HepG2 (cell line): ENCODE results near the gene DPYSL3. TPM values are rescaled to one million over a fixed set of nuclear protein-coding genes. Genes with fewer than 3 reads are reported as not detected.

Source experiments
- ATAC-seq: fragments of 200-7000 bp; cut with Tn5 transposase; 3 replicates; pipeline ENCODE4 v1.9.1; 2020; ENCODE audit warnings: mild to moderate bottlenecking, moderate library complexity
- BruUV-seq: library from RNA; stranded (reverse); fragments of 400-500 nt; replicated peaks from 2 replicates; lab custom pipeline; 2021; lab: Mats Ljungman, UMichigan
- CTCF ChIA-PET: fragments of 300-600 bp; formaldehyde crosslinking; extraction: SDS; loops from one replicate; lab custom pipeline; 2021; ENCODE audit warnings: low total read pairs, inconsistent platforms, low intra/inter-chr PET ratio; lab: Yijun Ruan, JAX
- POLR2A ChIA-PET: fragments of 350-600 bp; sonication (Branson Sonifier 250); formaldehyde crosslinking; loops from one replicate; lab custom pipeline; 2020; ENCODE audit warnings: antibody characterized with exemption, inconsistent platforms; lab: Yijun Ruan, JAX
- DNase-seq: peaks from one replicate; pipeline ENCODE4 v3.0.0-alpha.2; 2015; ENCODE audit warnings: low spot score
- FAIRE-seq: peaks from 3 replicates; lab custom pipeline; 2011; peaks lifted over from hg19 to GRCh38; lab: Jason Lieb, UNC
- H2AFZ ChIP-seq: one replicate; pipeline ENCODE4 v1.6.1; 2011; ENCODE audit warnings: low read length, inconsistent platforms
- H3K27ac ChIP-seq: fragments of 300-600 bp; 3 replicates; pipeline ENCODE4 v1.8.0; 2011; ENCODE audit warnings: mixed run types, mild to moderate bottlenecking, mixed read lengths, low read length, inconsistent platforms; ENCODE audit not compliant: insufficient read depth; ENCODE audit errors: extremely low read length
- H3K27me3 ChIP-seq, 2 experiments: fragments of 200-600 bp in 1 of 2; 2 replicates in 1 of 2; 3 replicates in 1 of 2; pipeline versions ENCODE4 v1.6.0 to v1.8.0; 2011; ENCODE audit warnings: low read length in 2 of 2, mild to moderate bottlenecking in 2 of 2, moderate library complexity in 2 of 2, inconsistent platforms in 1 of 2; ENCODE audit not compliant: insufficient read depth in 2 of 2, control insufficient read depth in 1 of 2
- H3K36me3 ChIP-seq, 2 experiments: fragments of 200-600 bp in 1 of 2; replicated peaks in 1 of 2; 2 replicates in 1 of 2; 3 replicates in 1 of 2; pipeline versions ENCODE4 v1.5.1 to v1.8.0; 2011; ENCODE audit warnings: low read length in 2 of 2, inconsistent platforms in 1 of 2; ENCODE audit not compliant: insufficient read depth in 2 of 2, control insufficient read depth in 1 of 2
- H3K4me1 ChIP-seq: 2 replicates; pipeline ENCODE4 v1.5.1; 2012; ENCODE audit warnings: low read length, inconsistent platforms; ENCODE audit not compliant: insufficient read depth
- H3K4me2 ChIP-seq: 2 replicates; pipeline ENCODE4 v1.6.0; 2011; ENCODE audit warnings: low read depth, low read length, inconsistent platforms
- H3K4me3 ChIP-seq, 3 experiments: fragments of 200-600 bp in 1 of 3; sonication (generic), shearing (Covaris generic) in 1 of 3; replicated peaks in 1 of 3; 2 replicates each; pipeline ENCODE4 v1.5.1; 2011 to 2016; ENCODE audit warnings: low read length in 3 of 3, inconsistent platforms in 2 of 3, low read depth in 2 of 3, mild to moderate bottlenecking in 2 of 3, control low read depth in 1 of 3, mixed read lengths in 1 of 3; ENCODE audit not compliant: insufficient read depth in 1 of 3
- H3K79me2 ChIP-seq: one replicate; pipeline ENCODE4 v1.6.1; 2011; ENCODE audit warnings: low read length, inconsistent platforms; ENCODE audit not compliant: insufficient read depth
- H3K9ac ChIP-seq: 2 replicates; pipeline ENCODE4 v1.6.0; 2011; ENCODE audit warnings: mild to moderate bottlenecking, low read depth, low read length, inconsistent platforms; ENCODE audit not compliant: insufficient read depth
- H3K9me3 ChIP-seq: 2 replicates; pipeline ENCODE4 v1.5.1; 2012; ENCODE audit warnings: mild to moderate bottlenecking, low read length
- H4K20me1 ChIP-seq: 2 replicates; pipeline ENCODE4 v1.6.0; 2011; ENCODE audit warnings: inconsistent platforms, mild to moderate bottlenecking, low read length, moderate library complexity; ENCODE audit not compliant: insufficient read depth
- CBX5 ChIP-seq: sonication (generic); formaldehyde crosslinking; IDR thresholded peaks from 2 replicates; pipeline ENCODE4 v1.4.0; 2020; ENCODE audit warnings: missing genetic modification reagents, borderline replicate concordance
- CEBPB ChIP-seq: IDR thresholded peaks from 2 replicates; pipeline ENCODE4 v1.6.1; 2011; ENCODE audit warnings: low read depth, low read length, improper control_type of control experiment, borderline replicate concordance
- KLF9 ChIP-seq: IDR thresholded peaks from 2 replicates; pipeline ENCODE4 v1.6.1; 2016; ENCODE audit warnings: low read depth
- MBD4 ChIP-seq: IDR thresholded peaks from 2 replicates; pipeline ENCODE4 v1.6.1; 2012; ENCODE audit warnings: low read length, inconsistent platforms, borderline replicate concordance
- ZNF720 ChIP-seq: sonication (generic); formaldehyde crosslinking; IDR thresholded peaks from 2 replicates; pipeline ENCODE4 v1.4.0; 2020; ENCODE audit warnings: missing genetic modification reagents
- WGBS: methylation state at CpG from one replicate; pipeline ENCODE4 v1.1.6; 2017; ENCODE audit warnings: low lambda C conversion rate; 5-methylcytosine and 5-hydroxymethylcytosine counted together
- in situ Hi-C: cut with HindIII; loops from 2 replicates; pipeline ENCODE4 v1.10.0; 2017; ENCODE audit warnings: low pct_unique_long_range_greater_than_20kb; ENCODE audit not compliant: extremely low pct_ligation_motif_present
- intact Hi-C: fragments of 100-400 bp; cut with micrococcal nuclease; formaldehyde crosslinking; loops from one replicate; pipeline ENCODE4 v1.10.0; 2022; ENCODE audit not compliant: unreplicated experiment
- polyA plus RNA-seq, 8 experiments: library from polyadenylated mRNA; depleted of rRNA in 3 of 8; stranded (reverse) in 7 of 8; unstranded in 1 of 8; fragments of >200 nt; fragmentation: Illumina TruSeq in 4 of 8; extraction: Trizol in 4 of 8; gene quantifications; 2 replicates each; pipeline versions ENCODE4 v1.2.1 to v1.2.3, GENCODE V29; 2011 to 2016; ENCODE audit warnings: low read depth in 4 of 8, missing spikeins in 1 of 8, mixed read lengths in 1 of 8; ENCODE audit not compliant: insufficient read depth in 1 of 8
- total RNA-seq, 5 experiments: library from RNA; depleted of rRNA; stranded (reverse); fragments of >200 nt; fragmentation: Illumina TruSeq; extraction: Trizol; gene quantifications; 2 replicates each; pipeline ENCODE4 v1.2.3, GENCODE V29; 2016; ENCODE audit warnings: low read depth in 1 of 5

Gene DPYSL3
- total and polyA plus RNA-seq, 2 of the 13 experiments (the other 11 are each of a cell fraction or from before 2014, with no cell fraction given) = 0.08 to 0.15 TPM

DNA sequence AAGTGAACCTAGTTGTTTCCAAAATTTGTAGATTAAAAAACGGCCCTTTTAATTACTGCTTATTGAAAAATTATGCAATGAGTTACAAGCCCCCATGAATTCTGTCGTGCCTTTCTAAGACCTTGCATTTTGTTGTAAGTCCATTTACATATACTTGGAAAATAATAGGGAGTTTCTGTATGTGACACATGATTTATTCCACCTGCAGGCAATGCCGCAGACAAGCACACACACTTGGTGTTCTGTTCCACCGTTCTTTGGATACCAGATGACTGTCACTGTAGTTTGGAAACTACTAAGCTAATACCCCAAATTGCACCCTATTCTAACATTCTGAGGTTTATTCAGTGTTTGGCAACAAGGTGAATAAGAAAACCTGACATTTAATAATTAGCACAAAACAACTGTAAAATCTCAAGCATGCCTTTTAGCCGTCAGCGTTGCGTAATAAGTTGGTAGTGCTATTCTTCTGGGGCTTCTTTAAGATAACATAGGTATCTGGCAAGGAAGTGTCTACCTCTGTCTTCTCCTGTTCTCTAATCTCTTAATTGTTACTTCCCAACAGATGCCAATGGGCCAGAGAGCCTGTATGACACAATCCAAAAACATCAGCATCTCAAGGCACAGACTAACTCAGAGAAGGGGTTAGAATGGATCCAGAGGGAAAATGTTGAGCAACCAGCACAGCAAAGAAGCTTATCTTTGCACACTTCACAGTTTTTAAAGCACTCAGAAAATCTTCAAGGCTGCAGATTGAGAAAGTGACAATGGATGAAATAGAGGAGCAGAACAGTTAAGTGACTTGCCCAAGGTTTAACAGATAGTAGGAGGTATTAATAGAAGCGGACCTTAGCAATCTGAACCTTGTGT is 48.2 kb upstream of the DPYSL3 start:
- TF ChIP-seq CBX5 (CRISPR knock-in tag) = no peak
- peak; percentile 66 for TF ChIP-seq CEBPB
- BruUV-seq = no TSS peak
- ChIA-PET POLR2A (no interaction called here), CTCF (no interaction called here)
- no peak overlapping the region for H3K4me3 ChIP-seq
- DNase-seq (no peak), ATAC-seq (no peak), FAIRE-seq (no peak)
- H4K20me1 ChIP-seq = no peaks in the 10 kb centered on the region
- no peaks in the 10 kb centered on the region for H3K79me2 ChIP-seq
- no peaks in the 10 kb centered on the region for H3K4me1 ChIP-seq
- no peak overlapping the region for H3K27ac ChIP-seq
- H3K9ac ChIP-seq = no peak overlapping the region
- H2AFZ ChIP-seq = no peak overlapping the region
- in situ Hi-C loops (no loop called here), intact Hi-C loops (no loop called here)
- WGBS = 42% methylated on average over 8 of the region's 8 CpGs
- no peak overlapping the region for H3K4me2 ChIP-seq
- no peaks in the 10 kb centered on the region for H3K9me3 ChIP-seq
- no peaks in the 10 kb centered on the region for H3K36me3 ChIP-seq
- peaks cover 0 to 1% of the 10 kb centered on the region in 2 experiments; a peak in 1 of 5 replicates for H3K27me3 ChIP-seq

DNA sequence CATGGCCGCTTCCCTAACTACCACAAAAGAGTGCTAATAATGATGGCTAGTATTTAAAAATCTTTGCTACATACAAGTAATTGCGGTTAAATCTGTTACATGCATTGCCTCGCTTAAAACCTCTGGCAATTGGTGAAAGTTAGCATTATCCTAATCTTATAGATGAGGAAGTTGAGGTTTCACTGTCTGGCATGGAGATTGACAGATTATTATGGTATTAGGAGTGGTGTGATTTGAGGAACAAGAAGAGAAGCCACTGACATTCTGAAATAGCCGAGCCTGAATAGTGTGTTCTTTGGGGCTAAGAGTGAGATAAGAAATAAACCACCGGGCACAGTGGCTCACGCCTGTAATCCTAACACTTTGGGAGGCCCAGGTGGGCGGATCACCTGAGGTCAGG is 45.3 kb upstream of the DPYSL3 start:
- H2AFZ ChIP-seq = no peak overlapping the region
- BruUV-seq = no TSS peak
- intact Hi-C loops = no loop called here
- no peak overlapping the region for H3K4me2 ChIP-seq
- no peak for DNase-seq
- TF ChIP-seq MBD4 = no peak
- TF ChIP-seq ZNF720 = no peak
- no peak for TF ChIP-seq KLF9 (CRISPR knock-in tag)
- H3K27me3 ChIP-seq = peaks cover 0 to 1% of the 10 kb centered on the region in 2 experiments; a peak in 1 of 5 replicates
- H3K36me3 ChIP-seq = no peaks in the 10 kb centered on the region
- H3K27ac ChIP-seq = no peak overlapping the region
- FAIRE-seq = no peak
- ChIA-PET POLR2A (no interaction called here), CTCF (no interaction called here)
- WGBS = 27% methylated on average over 7 of the region's 7 CpGs
- no peak overlapping the region for H3K9ac ChIP-seq
- H3K79me2 ChIP-seq = no peaks in the 10 kb centered on the region
- no peaks in the 10 kb centered on the region for H4K20me1 ChIP-seq
- no peaks in the 10 kb centered on the region for H3K9me3 ChIP-seq
- in situ Hi-C loops = no loop called here
- no peak overlapping the region for H3K4me3 ChIP-seq
- no peaks in the 10 kb centered on the region for H3K4me1 ChIP-seq
- ATAC-seq = no peak
